AG04449 (cell line): ENCODE data around the gene RARG.

Source experiments
- CTCF ChIA-PET: fragments of 350-600 bp; formaldehyde crosslinking; extraction: SDS; loops from one replicate; lab custom pipeline; 2021; ENCODE audit warnings: antibody characterized with exemption; lab: Yijun Ruan, JAX
- POLR2A ChIA-PET: fragments of 400-600, 350-600 bp; formaldehyde crosslinking; extraction: SDS; loops from one replicate; lab custom pipeline; 2020; ENCODE audit warnings: antibody characterized with exemption, inconsistent platforms; lab: Yijun Ruan, JAX
- DNase-seq: peaks from one replicate; pipeline ENCODE4 v3.0.0-alpha.2; 2010; ENCODE audit warnings: low read depth, low spot score
- H3K4me3 ChIP-seq: 2 replicates; pipeline ENCODE4 v1.5.1; 2011; ENCODE audit warnings: low read depth, mild to moderate bottlenecking, control low read depth, low read length
- CTCF ChIP-seq: IDR thresholded peaks from one replicate; pipeline ENCODE4 v1.5.1; 2011; ENCODE audit warnings: mild to moderate bottlenecking, moderate library complexity, low read length, control low read depth, inconsistent platforms; ENCODE audit not compliant: insufficient read depth; ENCODE audit errors: missing control alignments

Gene RARG

GRCh38 chr12:53186745-53187144, 45.3 kb downstream of the RARG start:
- ChIA-PET POLR2A (interaction anchor here (1.0 to 1.6 kb wide), 2 partner anchors 11 to 121 kb away, joined by 3 to 4 read pairs; no protein-coding TSS in a partner anchor), CTCF (interaction anchor here (0.9 to 9.6 kb wide), 10 partner anchors 12 to 149 kb away, joined by 3 to 108 read pairs (median 6); partner anchors contain the start of gene AAAS)
- no peak for DNase-seq
- no peak overlapping the region for H3K4me3 ChIP-seq
- no peak for TF ChIP-seq CTCF

- DNase-seq: no peak
These were observed 46.3 kb downstream of the RARG start for GRCh38 chr12:53185582-53186153.

GRCh38 chr12:53184828-53185227, 47.2 kb downstream of the RARG start:
- no peak for TF ChIP-seq CTCF
- POLR2A ChIA-PET: interaction anchor here (0.8 kb wide), 1 partner anchor 27 kb away, joined by 3 read pairs; no protein-coding TSS in a partner anchor
- CTCF ChIA-PET: interaction anchor here (0.9 to 9.6 kb wide), 9 partner anchors 10 to 134 kb away, joined by 3 to 108 read pairs (median 4); partner anchors contain the start of gene IGFBP6
- no peak for DNase-seq
- H3K4me3 ChIP-seq: no peak overlapping the region

More at GRCh38 chr12:53185582-53186153, 46.3 kb downstream of the RARG start:
- POLR2A ChIA-PET: interaction anchor here (0.8 kb wide), 1 partner anchor 28 kb away, joined by 3 read pairs; no protein-coding TSS in a partner anchor
- TF ChIP-seq CTCF: no peak
- CTCF ChIA-PET: interaction anchor here (0.9 to 9.6 kb wide), 8 partner anchors 9 to 134 kb away, joined by 3 to 108 read pairs (median 4); partner anchors contain the start of gene IGFBP6
- no peak overlapping the region for H3K4me3 ChIP-seq

GRCh38 chr12:53182903-53183302, 49.1 kb downstream of the RARG start:
- no peak for TF ChIP-seq CTCF
- no peak for DNase-seq

GRCh38 chr12:53181935-53182334, 50.1 kb downstream of the RARG start:
- no peak for DNase-seq
- ChIA-PET CTCF (interaction anchor here (0.9 to 13.4 kb wide), 12 partner anchors 8 to 142 kb away, joined by 3 to 148 read pairs (median 12); partner anchors contain the start of gene AAAS), POLR2A (interaction anchor here (1.9 to 2.3 kb wide), 2 partner anchors 22 to 83 kb away, joined by 8 to 9 read pairs; no protein-coding TSS in a partner anchor)
- H3K4me3 ChIP-seq: peak overlapping the region; percentile 84
- no peak for TF ChIP-seq CTCF

More at GRCh38 chr12:53182903-53183302, 49.1 kb downstream of the RARG start:
- ChIA-PET POLR2A (interaction anchor here (1.1 to 2.3 kb wide), 2 partner anchors 36 to 84 kb away, joined by 4 to 9 read pairs; no protein-coding TSS in a partner anchor), CTCF (interaction anchor here (1.0 to 13.4 kb wide), 11 partner anchors 9 to 138 kb away, joined by 3 to 148 read pairs (median 9); partner anchors contain the start of gene AAAS)
- H3K4me3 ChIP-seq: peak overlapping the region; percentile 3
